Mesendoderm (in vitro differentiated cells): ENCODE measurements around the gene ALDH3B1. TPM values are rescaled to one million over a fixed set of nuclear protein-coding genes. Genes with fewer than 3 reads are reported as not detected.

ENCODE experiments used
- DNase-seq: peaks from one replicate; pipeline ENCODE4 v3.0.0; 2013
- H2AK5ac ChIP-seq: 2 replicates; pipeline ENCODE4 v1.6.1; 2013; ENCODE audit warnings: low read length, inconsistent platforms
- H2BK120ac ChIP-seq: 2 replicates; pipeline ENCODE4 v1.6.1; 2013; ENCODE audit warnings: low read depth, mild to moderate bottlenecking, low read length, moderate library complexity, mixed read lengths
- H2BK15ac ChIP-seq: replicated peaks from 2 replicates; pipeline ENCODE4 v1.6.1; 2013; ENCODE audit warnings: low read depth, mild to moderate bottlenecking, moderate library complexity
- H2BK5ac ChIP-seq: 2 replicates; pipeline ENCODE4 v1.6.1; 2013; ENCODE audit warnings: low read length, inconsistent platforms
- H3K18ac ChIP-seq: 2 replicates; pipeline ENCODE4 v1.6.1; 2013; ENCODE audit warnings: mild to moderate bottlenecking, low read length, mixed read lengths
- H3K23ac ChIP-seq: one replicate; pipeline ENCODE4 v1.6.1; 2013; ENCODE audit warnings: low read length
- H3K27ac ChIP-seq: 2 replicates; pipeline ENCODE4 v1.5.1; 2013; ENCODE audit warnings: low read depth, mild to moderate bottlenecking, inconsistent platforms, low read length, moderate library complexity
- H3K27me3 ChIP-seq: 2 replicates; pipeline ENCODE4 v1.6.1; 2013; ENCODE audit warnings: low read length, control low read depth, mild to moderate bottlenecking, inconsistent platforms; ENCODE audit not compliant: insufficient read depth, poor library complexity
- H3K36me3 ChIP-seq: 2 replicates; pipeline ENCODE4 v1.6.1; 2013; ENCODE audit warnings: low read length, inconsistent platforms; ENCODE audit not compliant: control insufficient read depth, insufficient read depth
- H3K4ac ChIP-seq: one replicate; pipeline ENCODE4 v1.6.1; 2013; ENCODE audit warnings: low read depth, mild to moderate bottlenecking, low read length, moderate library complexity
- H3K4me1 ChIP-seq: 2 replicates; pipeline ENCODE4 v1.6.1; 2013; ENCODE audit warnings: low read depth, low read length, inconsistent platforms; ENCODE audit not compliant: control insufficient read depth
- H3K4me2 ChIP-seq: 2 replicates; pipeline ENCODE4 v1.6.1; 2013; ENCODE audit warnings: low read length
- H3K4me3 ChIP-seq: 2 replicates; pipeline ENCODE4 v1.5.1; 2013; ENCODE audit warnings: mild to moderate bottlenecking, low read length
- H3K56ac ChIP-seq: one replicate; pipeline ENCODE4 v1.6.1; 2013; ENCODE audit warnings: low read length
- H3K79me1 ChIP-seq: 2 replicates; pipeline ENCODE4 v1.6.1; 2013; ENCODE audit warnings: low read length, inconsistent platforms
- H3K79me2 ChIP-seq: 2 replicates; pipeline ENCODE4 v1.6.1; 2013; ENCODE audit warnings: mild to moderate bottlenecking, low read length; ENCODE audit not compliant: control insufficient read depth, insufficient read depth
- H3K9ac ChIP-seq: 2 replicates; pipeline ENCODE4 v1.6.1; 2013; ENCODE audit warnings: low read length, inconsistent platforms
- H4K5ac ChIP-seq: one replicate; pipeline ENCODE4 v1.6.1; 2013; ENCODE audit warnings: low read length
- H4K8ac ChIP-seq: one replicate; pipeline ENCODE4 v1.6.1; 2013; ENCODE audit warnings: low read depth, mild to moderate bottlenecking, control low read depth, low read length, moderate library complexity
- WGBS: extraction: QIAGEN DNeasy Blood & Tissue Kit; methylation state at CpG from one replicate; pipeline ENCODE4 v1.1.7; 2013; ENCODE audit warnings: low lambda C conversion rate, missing lambda C conversion rate; ENCODE audit not compliant: insufficient coverage; ENCODE audit errors: extremely low coverage; 5-methylcytosine and 5-hydroxymethylcytosine counted together
- small RNA-seq: library from polyadenylated mRNA; stranded (forward); fragments of <200 nt; extraction: miRNeasy Mini kit (QIAGEN cat#:217004); gene quantifications from one replicate; pipeline ENCODE3, GENCODE V24; 2013; ENCODE audit not compliant: insufficient read depth

The ALDH3B1 gene

DNA sequence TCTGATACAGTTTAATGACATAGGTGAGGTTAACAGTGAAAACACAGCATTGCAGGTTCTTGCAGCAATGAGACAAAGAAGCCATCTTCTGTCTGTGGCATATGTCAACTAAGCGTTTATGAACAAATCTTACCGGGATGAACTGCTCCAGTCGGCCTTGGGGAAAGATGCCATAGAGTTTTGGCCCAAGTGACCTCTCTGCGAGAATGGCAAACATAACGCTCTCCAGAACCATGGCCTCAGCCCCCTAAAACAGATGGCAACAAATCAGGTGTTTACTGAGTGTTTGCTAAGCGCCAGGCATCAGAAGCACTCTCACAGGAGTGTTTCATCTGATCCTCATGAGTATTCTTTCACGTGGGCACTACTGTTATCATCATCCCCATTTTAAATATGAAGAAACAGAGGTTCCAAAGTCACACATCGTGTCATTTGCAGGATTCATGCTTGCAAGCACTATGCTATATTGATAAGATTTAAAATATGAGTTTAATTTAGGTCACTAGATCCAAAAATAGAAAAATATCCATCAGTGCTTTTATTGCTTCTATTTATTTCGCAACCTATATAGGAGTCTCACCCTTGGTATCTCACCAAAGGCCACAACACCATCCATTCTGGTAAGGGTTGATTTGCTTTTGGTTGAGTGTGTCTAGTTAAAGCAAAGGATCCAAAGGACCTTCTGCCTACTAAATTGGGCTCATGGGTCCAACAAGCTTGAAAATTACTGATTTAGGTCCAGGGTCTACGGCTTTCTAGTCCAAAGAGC, 64.6 kb downstream of the ALDH3B1 start:
- no CpG with 5 or more reads among the region's 10 CpGs for WGBS
- Histone ChIP-seq H3K23ac (no peak overlapping the region), H2BK5ac (no peak overlapping the region), H3K4me1 (no peaks in the 10 kb centered on the region), H2BK120ac (no peak overlapping the region), H3K18ac (no peak overlapping the region), H2BK15ac (no peak overlapping the region), H3K27me3 (no peaks in the 10 kb centered on the region), H4K5ac (no peak overlapping the region), H3K4ac (no peak overlapping the region), H3K36me3 (peaks cover 1% of the 10 kb centered on the region), H3K9ac (no peak overlapping the region), H4K8ac (no peak overlapping the region), H2AK5ac (no peak overlapping the region), H3K56ac (no peak overlapping the region), H3K4me2 (no peak overlapping the region), H3K79me2 (peaks cover 2% of the 10 kb centered on the region), H3K27ac (no peak overlapping the region), H3K79me1 (peaks cover 10% of the 10 kb centered on the region), H3K4me3 (no peak overlapping the region)
- no peak for DNase-seq

DNA sequence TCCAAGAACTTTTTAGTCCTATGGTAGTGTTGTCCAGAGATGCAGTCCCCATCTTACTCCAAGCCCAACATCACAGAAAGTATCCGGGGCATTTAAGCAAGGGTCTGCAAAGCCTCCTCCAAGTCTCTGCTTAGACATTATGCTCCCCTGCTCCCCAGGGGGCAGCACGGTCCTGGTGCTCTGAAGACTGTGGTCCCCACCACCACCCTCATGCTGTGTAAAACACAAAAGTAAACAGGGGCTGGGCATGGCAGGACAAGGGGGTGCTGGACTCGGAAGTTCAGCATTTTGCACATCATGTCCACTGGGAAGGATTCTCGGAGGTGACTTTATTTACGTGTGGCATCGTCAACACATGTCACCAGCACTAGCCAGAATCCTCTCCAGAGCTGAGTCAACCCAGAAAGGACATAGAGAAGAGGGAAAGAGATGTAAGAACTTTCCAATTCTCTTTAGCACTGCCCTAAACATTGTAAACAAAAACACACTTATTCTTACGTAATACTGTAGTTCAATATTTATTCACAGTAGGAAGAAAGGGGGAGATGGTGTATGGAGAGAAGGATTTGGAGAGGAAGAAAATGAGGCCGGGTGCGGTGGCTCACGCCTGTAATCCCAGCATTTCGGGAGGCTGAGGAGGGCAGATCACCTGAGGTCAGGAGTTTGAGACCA, 66.4 kb downstream of the ALDH3B1 start:
- Histone ChIP-seq H3K18ac (no peak overlapping the region), H3K36me3 (no peaks in the 10 kb centered on the region), H3K4ac (no peak overlapping the region), H3K4me3 (no peak overlapping the region), H3K4me2 (no peak overlapping the region), H3K4me1 (no peaks in the 10 kb centered on the region), H3K27me3 (no peaks in the 10 kb centered on the region), H4K5ac (no peak overlapping the region), H3K79me2 (peaks cover 2% of the 10 kb centered on the region), H3K9ac (no peak overlapping the region), H3K23ac (no peak overlapping the region), H3K27ac (no peak overlapping the region), H3K79me1 (peaks cover 15% of the 10 kb centered on the region), H2BK120ac (no peak overlapping the region), H2BK5ac (no peak overlapping the region), H2AK5ac (no peak overlapping the region), H3K56ac (no peak overlapping the region), H4K8ac (no peak overlapping the region), H2BK15ac (no peak overlapping the region)
- 100% methylated on average over 1 of the region's 11 CpGs for WGBS
- DNase-seq: peak; percentile 16

DNA sequence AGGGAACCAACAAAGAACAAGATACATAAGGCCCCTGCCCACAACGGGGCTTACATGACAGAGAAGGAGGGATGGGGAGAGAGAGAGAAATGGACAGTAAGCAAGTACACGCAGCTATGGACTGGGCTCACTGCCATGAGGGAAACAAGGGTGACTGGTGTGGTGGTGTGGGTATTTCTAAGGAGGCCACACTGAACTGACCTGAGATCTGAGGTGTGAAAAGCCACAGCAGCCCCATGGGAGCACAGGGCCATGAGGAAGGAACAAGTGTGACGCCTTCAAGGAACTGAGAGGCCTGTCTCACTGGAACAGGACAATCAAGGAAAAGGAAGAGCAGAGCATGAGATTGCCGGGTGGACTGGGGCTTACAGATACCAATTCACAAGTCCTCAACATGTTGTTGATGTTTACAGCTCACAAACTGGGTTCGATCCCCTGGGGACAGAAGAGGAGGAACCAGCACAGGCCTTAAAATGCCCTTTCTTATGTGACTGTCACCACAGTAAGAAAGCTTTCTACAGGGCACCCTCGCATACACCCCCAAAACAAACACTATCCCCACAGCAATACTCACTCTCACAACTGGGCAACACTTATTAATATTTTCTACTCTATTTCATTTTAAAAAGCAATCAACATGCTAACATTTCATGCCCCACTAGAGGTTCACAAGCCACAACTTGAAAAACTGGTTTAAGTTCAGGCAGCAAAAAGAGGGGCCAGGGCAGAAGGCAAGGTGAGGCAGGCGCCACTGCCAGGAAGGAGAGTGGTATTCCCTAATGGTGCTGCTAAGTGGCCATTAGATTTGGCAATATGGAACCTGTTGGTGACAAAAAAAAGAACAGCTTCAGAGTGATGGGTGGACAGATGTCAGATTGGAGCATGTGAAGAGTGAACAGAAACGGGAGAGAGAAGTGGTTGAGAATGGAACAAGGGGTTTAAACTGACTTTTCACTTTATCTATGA, 67.8 kb downstream of the ALDH3B1 start:
- Histone ChIP-seq H2BK5ac (no peak overlapping the region), H2BK120ac (no peak overlapping the region), H3K9ac (no peak overlapping the region), H3K4me1 (no peaks in the 10 kb centered on the region), H3K4me2 (no peak overlapping the region), H2BK15ac (no peak overlapping the region), H3K79me1 (peaks cover 18% of the 10 kb centered on the region), H3K4ac (no peak overlapping the region), H3K56ac (no peak overlapping the region), H3K18ac (no peak overlapping the region), H4K5ac (no peak overlapping the region), H2AK5ac (no peak overlapping the region), H3K36me3 (no peaks in the 10 kb centered on the region), H3K79me2 (peaks cover 4% of the 10 kb centered on the region), H3K4me3 (no peak overlapping the region), H3K23ac (no peak overlapping the region), H3K27ac (no peak overlapping the region), H4K8ac (no peak overlapping the region), H3K27me3 (no peaks in the 10 kb centered on the region)
- no CpG with 5 or more reads among the region's 8 CpGs for WGBS
- DNase-seq: no peak

Small RNAs within 50 kb of the gene (small RNA-seq; reads per million reads assigned to genes)
- not detected for gene MIR6753
